Heart left ventricle (tissue), 16 donors: ENCODE data around the gene NFIA. TPM values are rescaled to one million over a fixed set of nuclear protein-coding genes. Genes with fewer than 3 reads are reported as not detected.

Experiments used
- ATAC-seq, 4 donors: fragments of 200-7000 bp; cut with Tn5 transposase; one replicate each; pipeline ENCODE4 v1.9.1; 2020 to 2022; ENCODE audit warnings: moderate library complexity in 4 of 4, mild to moderate bottlenecking in 3 of 4, moderate number of reproducible peaks in 1 of 4
- DNase-seq, 5 donors: peaks; one replicate each; pipeline ENCODE4 v3.0.0-alpha.2; 2020
- H3K27ac ChIP-seq, 12 donors: fragments of 200-600 bp; sonication (generic) in 4 of 12; one replicate each; pipeline versions ENCODE4 v1.5.0 to v1.8.0; 2016 to 2022; ENCODE audit warnings: mild to moderate bottlenecking in 2 of 12
- H3K27me3 ChIP-seq, 9 donors: fragments of 200-600 bp; sonication (generic) in 2 of 9; one replicate each; pipeline versions ENCODE4 v1.5.1 to v1.8.0; 2016 to 2022; ENCODE audit warnings: mild to moderate bottlenecking in 3 of 9
- H3K36me3 ChIP-seq, 9 donors: fragments of 200-600 bp; sonication (generic) in 2 of 9; one replicate each; pipeline versions ENCODE4 v1.5.0 to v1.8.0; 2018 to 2022; ENCODE audit warnings: mild to moderate bottlenecking in 2 of 9
- H3K4me1 ChIP-seq, 12 donors: fragments of 200-600 bp; sonication (generic) in 4 of 12; one replicate each; pipeline versions ENCODE4 v1.5.0 to v1.8.0; 2016 to 2022; ENCODE audit warnings: mild to moderate bottlenecking in 3 of 12
- H3K4me3 ChIP-seq, 12 donors: fragments of 200-600 bp; sonication (generic) in 4 of 12; one replicate each; pipeline versions ENCODE4 v1.5.0 to v1.8.0; 2017 to 2022; ENCODE audit warnings: mild to moderate bottlenecking in 9 of 12, moderate library complexity in 4 of 12
- H3K9me3 ChIP-seq, 12 donors: fragments of 200-600 bp; sonication (generic) in 4 of 12; one replicate each; pipeline versions ENCODE4 v1.5.0 to v1.8.0; 2016 to 2022; ENCODE audit warnings: mild to moderate bottlenecking in 1 of 12
- POLR2A ChIP-seq, 2 donors: fragments of 450-650 bp; IDR thresholded peaks; one replicate each; pipeline ENCODE4 v1.6.1; 2017; ENCODE audit warnings: antibody characterized with exemption in 2 of 2, mild to moderate bottlenecking in 2 of 2, moderate library complexity in 2 of 2
- WGBS, 4 donors: extraction: QIAGEN DNeasy Blood & Tissue Kit in 2 of 4; methylation state at CpG; one replicate each; pipeline versions ENCODE4 v1.1.5 to v1.1.7; 2013 to 2018; 5-methylcytosine and 5-hydroxymethylcytosine counted together
- intact Hi-C, 10 donors: fragments of 100-400 bp; cut with DNase I; formaldehyde crosslinking; loops; one replicate each; pipeline versions ENCODE4 v1.11.1 to v1.14.2; 2022
- polyA plus RNA-seq, 2 donors: library from polyadenylated mRNA; stranded (reverse); fragments of 200-250 nt; gene quantifications; one replicate each; pipeline ENCODE4 v1.2.3, GENCODE V29; 2013
- total RNA-seq, 9 donors: library from RNA; depleted of rRNA in 2 of 9; stranded (reverse); fragments of >200 nt in 2 of 9; fragmentation: NEBNext Ultra II Directional in 3 of 9; extraction: Animal tissue kit (Norgen Biotek cat#: 25700) in 3 of 9; gene quantifications; one replicate each; pipeline versions ENCODE4 v1.1.0 to v1.2.4, GENCODE V29; 2016 to 2023
- TF ChIP-seq, protein P1 (sequence below), 12 donors: fragments of 200-600 bp; sonication (generic) in 4 of 12; IDR thresholded peaks; one replicate each; pipeline versions ENCODE4 v1.5.0 to v1.8.0; 2018 to 2022; ENCODE audit warnings: antibody characterized with exemption in 12 of 12, mild to moderate bottlenecking in 5 of 12
- donor health status: ischemic (EF 13 %, LVEDD 7.1; RV severe dilation, severe dysfunction).
- donor health status: healthy with polysubstance abuse.
- donor health status: DM: no; HTN: yes; CAD: no.
- donor health status: DM: no; HTN: no; CAD: no.
- donor health status: ischemic (EF 25% LVEDD 6.9; RV normal size, moderate dysfunction).
- donor health status: ischemic (EF 25% LVEDD 5.7; RV mildly dilated, moderate dysfunction).
- donor health status: healthy.
- donor health status: DM: yes; HTN: yes; CAD: no.
- donor health status: ischemic (EF 35%, LVEDD 5.7; RV mildly dilated, moderate dysfunction).
- donor health status: nonischemic (EF 11% LVEDD 7.7; RV severe dilation, severe dysfunction).
- donor health status: DM: yes; HTN: yes; CAD: no.
- donor health status: PGD.
- donor health status: ischemic (EF 29% LVEDD 5.4; RV normal size, mild dysfunction).
- donor health status: nonischemic (EF 23%, LVEDD 6.1; RV moderate dilation, normal function).

NFIA gene
- total and polyA plus RNA-seq, 11 donors: 12.7 to 121 (median 96.5) TPM

DNA sequence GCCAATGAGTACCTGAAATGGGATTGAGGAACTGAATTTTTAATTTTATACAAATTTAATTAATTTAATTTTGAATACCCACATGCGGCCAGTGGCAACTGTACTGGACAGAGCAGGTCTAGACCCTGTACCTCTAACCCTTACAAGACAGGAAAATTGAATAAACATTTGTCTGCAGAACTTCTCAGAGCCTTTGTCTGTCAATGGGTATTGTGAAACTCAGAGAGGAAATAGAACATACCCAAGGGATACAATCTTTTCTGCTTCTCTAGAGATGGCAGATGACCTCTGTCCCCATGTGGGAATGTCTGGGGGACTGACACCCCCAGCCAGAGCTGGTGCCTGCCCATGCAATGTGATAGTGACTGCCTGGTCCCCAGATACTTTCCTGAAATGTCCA lies 421.9 kb downstream of the NFIA start:
- no peak overlapping the region for H3K27ac ChIP-seq
- no peaks in the 10 kb centered on the region for H3K27me3 ChIP-seq
- intact Hi-C loops: no loop called here
- H3K36me3 ChIP-seq: no peaks in the 10 kb centered on the region
- H3K9me3 ChIP-seq: no peaks in the 10 kb centered on the region
- 90 to 96% (median 92%) methylated on average over 1 of the region's 1 CpG for WGBS, 4 donors
- DNase-seq: no peak
- ATAC-seq: no peak
- H3K4me3 ChIP-seq: no peak overlapping the region
- no peaks in the 10 kb centered on the region for H3K4me1 ChIP-seq
- no peak for TF ChIP-seq POLR2A (IDR thresholded peaks at IDR 0.05)
- TF ChIP-seq, protein P1, sequence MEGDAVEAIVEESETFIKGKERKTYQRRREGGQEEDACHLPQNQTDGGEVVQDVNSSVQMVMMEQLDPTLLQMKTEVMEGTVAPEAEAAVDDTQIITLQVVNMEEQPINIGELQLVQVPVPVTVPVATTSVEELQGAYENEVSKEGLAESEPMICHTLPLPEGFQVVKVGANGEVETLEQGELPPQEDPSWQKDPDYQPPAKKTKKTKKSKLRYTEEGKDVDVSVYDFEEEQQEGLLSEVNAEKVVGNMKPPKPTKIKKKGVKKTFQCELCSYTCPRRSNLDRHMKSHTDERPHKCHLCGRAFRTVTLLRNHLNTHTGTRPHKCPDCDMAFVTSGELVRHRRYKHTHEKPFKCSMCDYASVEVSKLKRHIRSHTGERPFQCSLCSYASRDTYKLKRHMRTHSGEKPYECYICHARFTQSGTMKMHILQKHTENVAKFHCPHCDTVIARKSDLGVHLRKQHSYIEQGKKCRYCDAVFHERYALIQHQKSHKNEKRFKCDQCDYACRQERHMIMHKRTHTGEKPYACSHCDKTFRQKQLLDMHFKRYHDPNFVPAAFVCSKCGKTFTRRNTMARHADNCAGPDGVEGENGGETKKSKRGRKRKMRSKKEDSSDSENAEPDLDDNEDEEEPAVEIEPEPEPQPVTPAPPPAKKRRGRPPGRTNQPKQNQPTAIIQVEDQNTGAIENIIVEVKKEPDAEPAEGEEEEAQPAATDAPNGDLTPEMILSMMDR (IDR thresholded peaks at IDR 0.05): no peak

DNA sequence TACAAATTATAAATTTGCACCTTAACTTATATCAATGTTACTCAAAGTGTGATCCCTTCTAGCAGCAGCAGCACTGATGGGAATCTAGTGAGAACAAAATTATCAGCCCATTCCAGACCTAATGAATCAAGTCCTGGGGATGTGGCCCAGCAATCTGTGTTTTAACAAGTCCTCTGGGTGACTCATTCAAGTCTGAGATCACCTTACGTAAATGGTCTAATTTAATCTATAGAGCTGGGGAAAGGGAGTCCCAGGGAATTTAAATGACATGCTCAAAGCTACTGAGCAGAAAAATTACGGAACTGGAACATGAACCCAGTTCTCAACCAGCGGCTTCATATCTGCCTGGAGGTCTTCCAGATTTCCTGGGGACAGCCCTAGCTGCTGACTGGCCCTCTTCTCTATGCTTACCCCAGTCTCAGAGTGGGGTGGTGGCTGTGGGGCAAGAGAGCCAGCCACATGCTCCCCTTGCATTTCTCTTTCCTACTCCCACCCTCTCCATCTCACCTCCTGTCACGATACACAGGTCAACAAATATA lies 422.6 kb downstream of the NFIA start:
- intact Hi-C loops: no loop called here
- TF ChIP-seq POLR2A (IDR thresholded peaks at IDR 0.05): no peak
- TF ChIP-seq, protein P1 (IDR thresholded peaks at IDR 0.05): no peak
- ATAC-seq (no peak), DNase-seq (no peak)
- WGBS, 4 donors: 75 to 85% (median 79%) methylated on average over 4 of the region's 4 CpGs
- Histone ChIP-seq H3K4me3 (no peak overlapping the region), H3K4me1 (no peaks in the 10 kb centered on the region), H3K27me3 (no peaks in the 10 kb centered on the region), H3K36me3 (no peaks in the 10 kb centered on the region), H3K9me3 (peaks cover 0 to under 1% (median 0%) of the 10 kb centered on the region in 12 donors), H3K27ac (no peak overlapping the region)

DNA sequence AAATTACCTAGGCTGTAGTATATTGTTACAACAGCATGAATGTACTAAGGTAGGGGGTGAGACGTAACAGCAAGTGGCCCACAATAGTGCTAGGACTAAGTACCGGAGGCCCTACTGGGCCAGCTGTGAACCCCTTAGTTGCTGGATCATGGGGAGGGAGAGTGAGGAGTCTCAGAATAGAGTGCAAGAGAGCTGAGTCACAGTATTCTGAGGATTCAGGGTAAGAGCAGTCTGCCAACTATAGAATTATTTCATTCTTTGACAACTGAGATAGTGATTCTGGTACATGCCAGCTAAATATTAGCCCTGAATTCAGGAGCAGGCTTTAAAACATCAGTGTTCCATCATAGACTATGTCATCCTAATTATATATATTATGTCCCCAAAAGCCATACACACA lies 423.9 kb downstream of the NFIA start:
- TF ChIP-seq POLR2A (IDR thresholded peaks at IDR 0.05): no peak
- TF ChIP-seq, protein P1 (IDR thresholded peaks at IDR 0.05): no peak
- H3K9me3 ChIP-seq: peaks cover 0 to 5% (median 0%) of the 10 kb centered on the region in 12 donors
- 92 to 97% (median 94%) methylated on average over 2 of the region's 2 CpGs for WGBS, 4 donors
- H3K36me3 ChIP-seq: no peaks in the 10 kb centered on the region
- no peaks in the 10 kb centered on the region for H3K4me1 ChIP-seq
- DNase-seq (no peak), ATAC-seq (no peak)
- no peak overlapping the region for H3K4me3 ChIP-seq
- no peak overlapping the region for H3K27ac ChIP-seq
- H3K27me3 ChIP-seq: no peaks in the 10 kb centered on the region
- intact Hi-C loops: no loop called here

DNA sequence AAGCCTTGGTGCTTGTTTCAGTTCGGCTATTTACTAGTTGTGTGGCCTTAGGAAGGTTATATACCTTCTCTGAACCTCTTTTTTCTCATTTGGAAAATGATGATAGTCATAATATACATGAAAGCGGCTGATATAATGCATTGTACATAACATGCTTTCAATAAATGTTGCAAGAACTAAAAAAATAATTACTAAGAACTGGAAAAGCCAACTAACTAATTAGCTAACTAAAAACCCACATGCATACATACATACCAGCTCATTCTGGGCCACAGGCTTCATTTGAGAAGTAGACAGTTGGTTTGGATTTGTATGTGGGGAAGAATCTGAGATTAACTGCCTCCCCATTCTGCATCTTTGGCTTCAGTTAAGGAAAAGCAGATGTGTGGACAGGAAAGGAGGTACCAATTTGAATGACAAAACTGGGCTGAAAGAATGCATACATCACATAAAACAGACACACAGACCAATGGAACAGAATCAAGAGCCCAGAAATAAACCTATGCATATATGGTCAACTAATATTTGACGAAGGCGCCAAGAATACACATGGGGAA lies 424.7 kb downstream of the NFIA start:
- no peak for TF ChIP-seq POLR2A (IDR thresholded peaks at IDR 0.05)
- TF ChIP-seq, protein P1 (IDR thresholded peaks at IDR 0.05): no peak
- H3K27me3 ChIP-seq: no peaks in the 10 kb centered on the region
- ATAC-seq (no peak), DNase-seq (no peak)
- WGBS, 4 donors: 93 to 95% (median 95%) methylated on average over 4 of the region's 4 CpGs
- no peaks in the 10 kb centered on the region for H3K36me3 ChIP-seq
- no peak overlapping the region for H3K27ac ChIP-seq
- H3K9me3 ChIP-seq: peaks cover 0 to 5% (median 0%) of the 10 kb centered on the region in 12 donors
- H3K4me3 ChIP-seq: no peak overlapping the region
- intact Hi-C loops: no loop called here
- H3K4me1 ChIP-seq: no peaks in the 10 kb centered on the region
